IMR-90 (cell line): Measurements from ENCODE around the gene NFASC. TPM values are rescaled to one million over a fixed set of nuclear protein-coding genes. Genes with fewer than 3 reads are reported as not detected.

Experiments used
- ATAC-seq: fragments of 200-7000 bp; cut with Tn5 transposase; 2 replicates; pipeline ENCODE4 v1.9.1; 2020; ENCODE audit warnings: low read depth, mild to moderate bottlenecking, moderate library complexity
- BruUV-seq: library from RNA; stranded (reverse); fragments of 400-500 nt; replicated peaks from 2 replicates; lab custom pipeline; 2021; lab: Mats Ljungman, UMichigan
- CTCF ChIA-PET: fragments of 300-600 bp; formaldehyde crosslinking; extraction: SDS; loops from one replicate; lab custom pipeline; 2021; ENCODE audit warnings: antibody characterized with exemption; lab: Yijun Ruan, JAX
- POLR2A ChIA-PET: fragments of 300-600 bp; sonication (Branson Sonifier 250); formaldehyde crosslinking; loops from one replicate; lab custom pipeline; 2022; ENCODE audit warnings: antibody characterized with exemption; ENCODE audit not compliant: unreplicated experiment; lab: Charles Lee
- DNase-seq: peaks from one replicate; pipeline ENCODE4 v3.0.0; 2013
- H2AFZ ChIP-seq: replicated peaks from 2 replicates; pipeline ENCODE3; 2013; ENCODE audit warnings: low read length, mild to moderate bottlenecking; ENCODE audit not compliant: poor library complexity
- H2AK5ac ChIP-seq: 2 replicates; pipeline ENCODE4 v1.6.1; 2013; ENCODE audit warnings: low read depth, low read length, inconsistent platforms
- H2AK9ac ChIP-seq: replicated peaks from 2 replicates; pipeline ENCODE3; 2013; ENCODE audit warnings: mild to moderate bottlenecking, low read depth, low read length, moderate library complexity; ENCODE audit not compliant: poor library complexity
- H2BK120ac ChIP-seq: 2 replicates; pipeline ENCODE4 v1.6.1; 2013; ENCODE audit warnings: low read depth, low read length, inconsistent platforms
- H2BK15ac ChIP-seq: 3 replicates; pipeline ENCODE4 v1.6.1; 2013; ENCODE audit warnings: low read depth, low read length, inconsistent platforms
- H2BK20ac ChIP-seq: 2 replicates; pipeline ENCODE4 v1.6.1; 2013; ENCODE audit warnings: low read depth, mild to moderate bottlenecking, inconsistent platforms, low read length, moderate library complexity
- H2BK5ac ChIP-seq: 2 replicates; pipeline ENCODE4 v1.6.1; 2013; ENCODE audit warnings: mild to moderate bottlenecking, low read depth, low read length, inconsistent platforms; ENCODE audit not compliant: poor library complexity, severe bottlenecking
- H3K14ac ChIP-seq: replicated peaks from 2 replicates; pipeline ENCODE4 v1.6.1; 2013; ENCODE audit warnings: low read depth, low read length, inconsistent platforms
- H3K18ac ChIP-seq: 2 replicates; pipeline ENCODE4 v1.6.1; 2013; ENCODE audit warnings: low read depth, low read length, control low read depth
- H3K23ac ChIP-seq: 2 replicates; pipeline ENCODE4 v1.6.1; 2013; ENCODE audit warnings: low read depth, low read length, inconsistent platforms
- H3K27ac ChIP-seq: 2 replicates; pipeline ENCODE4 v1.5.1; 2013; ENCODE audit warnings: mild to moderate bottlenecking, control low read depth, low read length; ENCODE audit not compliant: insufficient read depth
- H3K27me3 ChIP-seq: 2 replicates; pipeline ENCODE4 v1.6.1; 2013; ENCODE audit warnings: low read length; ENCODE audit not compliant: control insufficient read depth, insufficient read depth
- H3K36me3 ChIP-seq: 2 replicates; pipeline ENCODE4 v1.6.1; 2013; ENCODE audit warnings: low read length, mixed read lengths; ENCODE audit not compliant: control insufficient read depth, insufficient read depth
- H3K4ac ChIP-seq: 2 replicates; pipeline ENCODE4 v1.6.1; 2013; ENCODE audit warnings: low read depth, low read length, inconsistent platforms
- H3K4me1 ChIP-seq: 2 replicates; pipeline ENCODE4 v1.6.1; 2013; ENCODE audit warnings: low read length, mixed read lengths; ENCODE audit not compliant: control insufficient read depth, insufficient read depth
- H3K4me2 ChIP-seq: 2 replicates; pipeline ENCODE4 v1.6.1; 2013; ENCODE audit warnings: low read depth, mild to moderate bottlenecking, control low read depth, low read length, moderate library complexity
- H3K4me3 ChIP-seq: 2 replicates; pipeline ENCODE4 v1.5.1; 2013; ENCODE audit warnings: low read depth, mild to moderate bottlenecking, control low read depth, low read length, moderate library complexity; ENCODE audit not compliant: insufficient read depth
- H3K56ac ChIP-seq: 2 replicates; pipeline ENCODE4 v1.6.1; 2013; ENCODE audit warnings: low read length, inconsistent platforms; ENCODE audit not compliant: insufficient read depth; ENCODE audit errors: extremely low read depth
- H3K79me1 ChIP-seq, 2 experiments: 2 replicates each; pipeline ENCODE4 v1.6.1; 2013; ENCODE audit warnings: low read length in 2 of 2, inconsistent platforms in 1 of 2, low read depth in 1 of 2
- H3K9ac ChIP-seq: 2 replicates; pipeline ENCODE4 v1.6.1; 2013; ENCODE audit warnings: low read depth, low read length, control low read depth
- H3K9me1 ChIP-seq: 2 replicates; pipeline ENCODE4 v1.6.1; 2013; ENCODE audit warnings: low read length, inconsistent platforms; ENCODE audit not compliant: insufficient read depth
- H3K9me3 ChIP-seq: 2 replicates; pipeline ENCODE4 v1.6.1; 2013; ENCODE audit warnings: low read length; ENCODE audit not compliant: control insufficient read depth, insufficient read depth
- H4K20me1 ChIP-seq: 2 replicates; pipeline ENCODE4 v1.6.1; 2013; ENCODE audit warnings: low read length, inconsistent platforms; ENCODE audit not compliant: insufficient read depth
- H4K5ac ChIP-seq: 2 replicates; pipeline ENCODE4 v1.6.1; 2013; ENCODE audit warnings: mild to moderate bottlenecking, low read depth, low read length, control low read depth
- H4K8ac ChIP-seq, 2 experiments: 2 replicates each; pipeline ENCODE4 v1.6.1; 2013; ENCODE audit warnings: low read depth in 2 of 2, low read length in 2 of 2, control low read depth in 1 of 2, inconsistent platforms in 1 of 2
- H4K91ac ChIP-seq: 2 replicates; pipeline ENCODE4 v1.6.1; 2013; ENCODE audit warnings: low read depth, low read length, inconsistent platforms; ENCODE audit not compliant: insufficient read depth
- BHLHE40 ChIP-seq: fragments of 150-350 bp; IDR thresholded peaks from 2 replicates; pipeline ENCODE4 v1.6.1; 2016; ENCODE audit warnings: mild to moderate bottlenecking, low read depth, low read length
- CEBPB ChIP-seq: IDR thresholded peaks from 2 replicates; pipeline ENCODE4 v1.6.1; 2012; ENCODE audit warnings: low read depth, low read length, improper control_type of control experiment
- CHD1 ChIP-seq: IDR thresholded peaks from 2 replicates; pipeline ENCODE4 v1.6.1; 2012; ENCODE audit warnings: low read depth, low read length, improper control_type of control experiment
- FOS ChIP-seq: fragments of 150-350 bp; IDR thresholded peaks from 2 replicates; pipeline ENCODE4 v1.6.1; 2016; ENCODE audit warnings: low read depth, low read length
- MAFK ChIP-seq: IDR thresholded peaks from 2 replicates; pipeline ENCODE4 v1.6.1; 2012; ENCODE audit warnings: low read depth, low read length, improper control_type of control experiment
- MAZ ChIP-seq: IDR thresholded peaks from 2 replicates; pipeline ENCODE4 v1.6.1; 2012; ENCODE audit warnings: low read depth, mild to moderate bottlenecking, low read length, improper control_type of control experiment, moderate library complexity, borderline replicate concordance
- MXI1 ChIP-seq: IDR thresholded peaks from 2 replicates; pipeline ENCODE4 v1.6.1; 2012; ENCODE audit warnings: low read depth, mild to moderate bottlenecking, low read length, moderate library complexity, borderline replicate concordance
- NFE2L2 ChIP-seq: fragments of 150-350 bp; IDR thresholded peaks from 2 replicates; pipeline ENCODE4 v1.6.1; 2016; ENCODE audit warnings: low read depth, mild to moderate bottlenecking, low read length
- POLR2A ChIP-seq: IDR thresholded peaks from 2 replicates; pipeline ENCODE4 v1.6.1; 2012; ENCODE audit warnings: mild to moderate bottlenecking, low read depth, low read length
- RAD21 ChIP-seq: IDR thresholded peaks from 2 replicates; pipeline ENCODE4 v1.6.1; 2012; ENCODE audit warnings: low read length, improper control_type of control experiment
- RCOR1 ChIP-seq: IDR thresholded peaks from 2 replicates; pipeline ENCODE4 v1.6.1; 2012; ENCODE audit warnings: mild to moderate bottlenecking, low read length, improper control_type of control experiment; ENCODE audit not compliant: insufficient replicate concordance
- RFX5 ChIP-seq: IDR thresholded peaks from 2 replicates; pipeline ENCODE4 v1.8.0; 2012; ENCODE audit warnings: low read depth, mild to moderate bottlenecking, low read length, moderate library complexity
- SMC3 ChIP-seq: fragments of 150-350 bp; IDR thresholded peaks from 2 replicates; pipeline ENCODE4 v1.6.1; 2016; ENCODE audit warnings: low read depth, mild to moderate bottlenecking, antibody characterized with exemption, low read length, moderate library complexity
- WGBS, 2 experiments: methylation state at CpG; one replicate each; pipeline versions ENCODE4 v1.1.5 to v1.1.7; 2013; ENCODE audit warnings: missing lambda C conversion rate in 2 of 2; ENCODE audit not compliant: insufficient read length in 1 of 2; ENCODE audit errors: extremely low coverage in 2 of 2; 5-methylcytosine and 5-hydroxymethylcytosine counted together
- dilution Hi-C: fragments of 300-500 bp; cut with HindIII; formaldehyde crosslinking; loops from one replicate; pipeline ENCODE4 v1.14.3; 2018; ENCODE audit warnings: low sequenced_read_pairs; ENCODE audit not compliant: unreplicated experiment
- in situ Hi-C: fragments of 300-500 bp; cut with MboI; formaldehyde crosslinking; loops from 3 replicates; pipeline ENCODE4 v1.14.3; 2019; ENCODE audit warnings: low sequenced_read_pairs, inconsistent platforms, mixed read lengths
- intact Hi-C: fragments of 100-400 bp; cut with micrococcal nuclease; formaldehyde crosslinking; loops from 2 replicates; pipeline ENCODE4 v1.10.0; 2022
- polyA plus RNA-seq, 3 experiments: library from polyadenylated mRNA; depleted of rRNA; stranded (reverse); fragments of >200 nt; gene quantifications; 2 replicates each; pipeline ENCODE4 v1.2.3, GENCODE V29; 2012; ENCODE audit warnings: low replicate concordance in 1 of 3
- total RNA-seq: library from RNA; depleted of rRNA; stranded (reverse); fragments of >200 nt; gene quantifications from 2 replicates; pipeline ENCODE4 v1.2.3, GENCODE V29; 2012
- TF ChIP-seq, protein P1 (sequence below): conservative IDR thresholded peaks from 2 replicates; pipeline ENCODE4 v1.5.1; 2012; ENCODE audit warnings: mild to moderate bottlenecking, low read depth, low read length, improper control_type of control experiment
- TF ChIP-seq, protein P2 (sequence below): fragments of 150-350 bp; IDR thresholded peaks from 2 replicates; pipeline ENCODE4 v1.6.1; 2017; ENCODE audit warnings: mild to moderate bottlenecking, antibody characterized with exemption, low read length, low read depth
- TF ChIP-seq, protein P3 (sequence below): fragments of 150-350 bp; IDR thresholded peaks from 2 replicates; pipeline ENCODE4 v1.6.1; 2016; ENCODE audit warnings: low read depth, mild to moderate bottlenecking, low read length, moderate library complexity, borderline replicate concordance

Gene NFASC
- total and polyA plus RNA-seq, 2 of the 4 experiments (the other 2 are of a cell fraction), result 0.18 to 0.79 TPM

- dilution Hi-C loops, result no loop called here
- Histone ChIP-seq H3K4ac (no peak overlapping the region), H3K79me1 (no peaks in the 10 kb centered on the region), H2BK15ac (no peak overlapping the region), H3K4me1 (no peaks in the 10 kb centered on the region), H2AK5ac (no peak overlapping the region), H2AK9ac (no peak overlapping the region), H3K18ac (no peak overlapping the region), H3K56ac (no peak overlapping the region), H3K9ac (no peak overlapping the region), H3K27ac (no peak overlapping the region), H3K27me3 (peaks cover 2% of the 10 kb centered on the region; the same call in 1 of the 2 replicates), H4K91ac (no peak overlapping the region), H4K5ac (no peak overlapping the region), H3K36me3 (no peaks in the 10 kb centered on the region), H4K20me1 (no peaks in the 10 kb centered on the region), H2BK120ac (no peak overlapping the region), H3K9me1 (no peaks in the 10 kb centered on the region), H2BK5ac (no peak overlapping the region), H3K4me3 (no peak overlapping the region), H2AFZ (no peak overlapping the region), H3K4me2 (no peak overlapping the region), H3K9me3 (no peaks in the 10 kb centered on the region), H3K14ac (no peak overlapping the region), H4K8ac (no peak overlapping the region), H2BK20ac (no peak overlapping the region), H3K23ac (no peak overlapping the region)
- BruUV-seq, result no TSS peak
- in situ Hi-C loops, result no loop called here
- WGBS, 2 experiments, result no CpG with 5 or more reads among the region's 10 CpGs
- no peak for ATAC-seq
- intact Hi-C loops, result no loop called here
- TF ChIP-seq, protein P1, sequence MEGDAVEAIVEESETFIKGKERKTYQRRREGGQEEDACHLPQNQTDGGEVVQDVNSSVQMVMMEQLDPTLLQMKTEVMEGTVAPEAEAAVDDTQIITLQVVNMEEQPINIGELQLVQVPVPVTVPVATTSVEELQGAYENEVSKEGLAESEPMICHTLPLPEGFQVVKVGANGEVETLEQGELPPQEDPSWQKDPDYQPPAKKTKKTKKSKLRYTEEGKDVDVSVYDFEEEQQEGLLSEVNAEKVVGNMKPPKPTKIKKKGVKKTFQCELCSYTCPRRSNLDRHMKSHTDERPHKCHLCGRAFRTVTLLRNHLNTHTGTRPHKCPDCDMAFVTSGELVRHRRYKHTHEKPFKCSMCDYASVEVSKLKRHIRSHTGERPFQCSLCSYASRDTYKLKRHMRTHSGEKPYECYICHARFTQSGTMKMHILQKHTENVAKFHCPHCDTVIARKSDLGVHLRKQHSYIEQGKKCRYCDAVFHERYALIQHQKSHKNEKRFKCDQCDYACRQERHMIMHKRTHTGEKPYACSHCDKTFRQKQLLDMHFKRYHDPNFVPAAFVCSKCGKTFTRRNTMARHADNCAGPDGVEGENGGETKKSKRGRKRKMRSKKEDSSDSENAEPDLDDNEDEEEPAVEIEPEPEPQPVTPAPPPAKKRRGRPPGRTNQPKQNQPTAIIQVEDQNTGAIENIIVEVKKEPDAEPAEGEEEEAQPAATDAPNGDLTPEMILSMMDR, result no peak
- no peak for TF ChIP-seq CHD1
- TF ChIP-seq RAD21, result no peak
- TF ChIP-seq POLR2A, result no peak
- no peak for TF ChIP-seq BHLHE40
- TF ChIP-seq RCOR1, result no peak
- no peak for TF ChIP-seq MAFK
- TF ChIP-seq CEBPB, result no peak
- no peak for TF ChIP-seq RFX5
- TF ChIP-seq, protein P2, sequence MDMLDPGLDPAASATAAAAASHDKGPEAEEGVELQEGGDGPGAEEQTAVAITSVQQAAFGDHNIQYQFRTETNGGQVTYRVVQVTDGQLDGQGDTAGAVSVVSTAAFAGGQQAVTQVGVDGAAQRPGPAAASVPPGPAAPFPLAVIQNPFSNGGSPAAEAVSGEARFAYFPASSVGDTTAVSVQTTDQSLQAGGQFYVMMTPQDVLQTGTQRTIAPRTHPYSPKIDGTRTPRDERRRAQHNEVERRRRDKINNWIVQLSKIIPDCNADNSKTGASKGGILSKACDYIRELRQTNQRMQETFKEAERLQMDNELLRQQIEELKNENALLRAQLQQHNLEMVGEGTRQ, result no peak
- no peak for TF ChIP-seq MAZ
- TF ChIP-seq, protein P3, sequence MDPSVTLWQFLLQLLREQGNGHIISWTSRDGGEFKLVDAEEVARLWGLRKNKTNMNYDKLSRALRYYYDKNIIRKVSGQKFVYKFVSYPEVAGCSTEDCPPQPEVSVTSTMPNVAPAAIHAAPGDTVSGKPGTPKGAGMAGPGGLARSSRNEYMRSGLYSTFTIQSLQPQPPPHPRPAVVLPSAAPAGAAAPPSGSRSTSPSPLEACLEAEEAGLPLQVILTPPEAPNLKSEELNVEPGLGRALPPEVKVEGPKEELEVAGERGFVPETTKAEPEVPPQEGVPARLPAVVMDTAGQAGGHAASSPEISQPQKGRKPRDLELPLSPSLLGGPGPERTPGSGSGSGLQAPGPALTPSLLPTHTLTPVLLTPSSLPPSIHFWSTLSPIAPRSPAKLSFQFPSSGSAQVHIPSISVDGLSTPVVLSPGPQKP, result no peak
- TF ChIP-seq FOS, result no peak
- no peak for TF ChIP-seq NFE2L2
- TF ChIP-seq MXI1, result no peak
- TF ChIP-seq SMC3, result no peak
- POLR2A ChIA-PET, result no interaction called here
- CTCF ChIA-PET, result no interaction called here
- no peak for DNase-seq
Measured at GRCh38 chr1:204874274-204874673, 3.6 kb downstream of the NFASC start.
